MM.1S (cell line): ENCODE results near the gene ATXN1.

ENCODE experiments used
- EZH2 ChIP-seq: fragments of 300-600 bp; sonication (generic); optimal IDR thresholded peaks from 2 replicates; pipeline ENCODE3; 2017; ENCODE audit warnings: low read depth, mild to moderate bottlenecking, antibody characterized with exemption, low read length, mixed read lengths
- TF ChIP-seq, protein P1 (sequence below): fragments of 300-600 bp; sonication (generic); IDR thresholded peaks from 2 replicates; pipeline ENCODE4 v1.5.1; 2016; ENCODE audit warnings: antibody characterized with exemption, low read length, mixed read lengths

DNA sequence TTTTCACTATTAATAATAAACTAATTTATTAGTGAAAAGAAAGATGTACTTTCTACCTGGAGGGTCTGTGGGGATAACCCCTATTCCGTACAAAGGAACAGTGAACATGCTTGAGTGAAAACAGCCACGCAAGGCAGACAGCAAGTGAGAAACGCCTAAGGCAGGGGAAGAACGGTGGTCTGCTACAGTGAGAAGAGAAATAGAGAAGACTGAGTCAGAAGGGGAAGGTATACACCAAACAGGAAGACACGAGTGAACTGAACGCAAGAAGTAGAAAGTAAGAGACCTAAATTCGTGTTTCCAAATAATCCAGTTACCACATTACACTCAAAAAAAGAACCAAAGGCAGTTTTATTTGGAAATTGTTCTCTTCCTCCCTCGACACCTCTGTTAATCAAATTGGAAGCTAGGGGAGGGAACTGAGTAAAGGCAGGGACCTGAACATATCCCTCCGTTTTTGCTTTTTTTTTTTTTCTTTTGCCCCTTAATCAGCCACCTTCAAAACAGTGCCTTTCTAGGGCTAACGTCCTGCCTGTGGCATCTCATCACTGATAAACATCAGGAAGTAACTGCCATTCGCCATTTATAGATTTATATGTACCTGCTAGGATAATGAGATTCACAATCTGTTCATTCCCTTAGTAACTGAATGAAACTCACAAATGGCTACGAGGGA, 48.9 kb downstream of the ATXN1 start:
- TF ChIP-seq, protein P1, sequence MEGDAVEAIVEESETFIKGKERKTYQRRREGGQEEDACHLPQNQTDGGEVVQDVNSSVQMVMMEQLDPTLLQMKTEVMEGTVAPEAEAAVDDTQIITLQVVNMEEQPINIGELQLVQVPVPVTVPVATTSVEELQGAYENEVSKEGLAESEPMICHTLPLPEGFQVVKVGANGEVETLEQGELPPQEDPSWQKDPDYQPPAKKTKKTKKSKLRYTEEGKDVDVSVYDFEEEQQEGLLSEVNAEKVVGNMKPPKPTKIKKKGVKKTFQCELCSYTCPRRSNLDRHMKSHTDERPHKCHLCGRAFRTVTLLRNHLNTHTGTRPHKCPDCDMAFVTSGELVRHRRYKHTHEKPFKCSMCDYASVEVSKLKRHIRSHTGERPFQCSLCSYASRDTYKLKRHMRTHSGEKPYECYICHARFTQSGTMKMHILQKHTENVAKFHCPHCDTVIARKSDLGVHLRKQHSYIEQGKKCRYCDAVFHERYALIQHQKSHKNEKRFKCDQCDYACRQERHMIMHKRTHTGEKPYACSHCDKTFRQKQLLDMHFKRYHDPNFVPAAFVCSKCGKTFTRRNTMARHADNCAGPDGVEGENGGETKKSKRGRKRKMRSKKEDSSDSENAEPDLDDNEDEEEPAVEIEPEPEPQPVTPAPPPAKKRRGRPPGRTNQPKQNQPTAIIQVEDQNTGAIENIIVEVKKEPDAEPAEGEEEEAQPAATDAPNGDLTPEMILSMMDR, result no peak
- no peak for TF ChIP-seq EZH2
